HCT116 (cell line): ENCODE measurements around the gene C2orf68.

ENCODE experiments used
- EGR1 ChIP-seq: IDR thresholded peaks from 2 replicates; pipeline ENCODE4 v1.6.1; 2012; ENCODE audit warnings: low read depth
- TF ChIP-seq, protein P1 (sequence below), 3 experiments: fragments of 200-600 bp in 1 of 3; sonication (generic) in 1 of 3; IDR thresholded peaks in 2 of 3; conservative IDR thresholded peaks in 1 of 3; 2 replicates each; pipeline ENCODE4 v1.5.1; 2012 to 2017; ENCODE audit warnings: low read depth in 2 of 3, low read length in 2 of 3, antibody characterized with exemption in 1 of 3, borderline replicate concordance in 1 of 3, control low read depth in 1 of 3, mild to moderate bottlenecking in 1 of 3, mixed read lengths in 1 of 3, mixed run types in 1 of 3, moderate library complexity in 1 of 3; ENCODE audit not compliant: insufficient read depth in 1 of 3

- TF ChIP-seq, protein P1, sequence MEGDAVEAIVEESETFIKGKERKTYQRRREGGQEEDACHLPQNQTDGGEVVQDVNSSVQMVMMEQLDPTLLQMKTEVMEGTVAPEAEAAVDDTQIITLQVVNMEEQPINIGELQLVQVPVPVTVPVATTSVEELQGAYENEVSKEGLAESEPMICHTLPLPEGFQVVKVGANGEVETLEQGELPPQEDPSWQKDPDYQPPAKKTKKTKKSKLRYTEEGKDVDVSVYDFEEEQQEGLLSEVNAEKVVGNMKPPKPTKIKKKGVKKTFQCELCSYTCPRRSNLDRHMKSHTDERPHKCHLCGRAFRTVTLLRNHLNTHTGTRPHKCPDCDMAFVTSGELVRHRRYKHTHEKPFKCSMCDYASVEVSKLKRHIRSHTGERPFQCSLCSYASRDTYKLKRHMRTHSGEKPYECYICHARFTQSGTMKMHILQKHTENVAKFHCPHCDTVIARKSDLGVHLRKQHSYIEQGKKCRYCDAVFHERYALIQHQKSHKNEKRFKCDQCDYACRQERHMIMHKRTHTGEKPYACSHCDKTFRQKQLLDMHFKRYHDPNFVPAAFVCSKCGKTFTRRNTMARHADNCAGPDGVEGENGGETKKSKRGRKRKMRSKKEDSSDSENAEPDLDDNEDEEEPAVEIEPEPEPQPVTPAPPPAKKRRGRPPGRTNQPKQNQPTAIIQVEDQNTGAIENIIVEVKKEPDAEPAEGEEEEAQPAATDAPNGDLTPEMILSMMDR (IDR thresholded peaks at IDR 0.05 in 2 of 3, conservative IDR thresholded peaks at IDR 0.05 in 1 of 3; ENCODE audit: borderline replicate concordance in 1 of 3, insufficient read depth in 1 of 3, low read depth in 2 of 3, low read length in 2 of 3): no peak
- TF ChIP-seq EGR1: no peak
Measured at GRCh38 chr2:85594715-85595300, 17.1 kb downstream of the C2orf68 start.
